H1 (cell line): ENCODE results near the gene SLC6A19.

ENCODE experiments used
- BRCA1 ChIP-seq: IDR thresholded peaks from 2 replicates; pipeline ENCODE4 v1.6.1; 2012; ENCODE audit warnings: low read depth, low read length, improper control_type of control experiment
- CTCF ChIP-seq, 3 experiments: IDR thresholded peaks; 1 replicate in 2 of 3; 2 replicates in 1 of 3; pipeline versions ENCODE4 v1.5.1 to v1.6.1; 2011; ENCODE audit warnings: low read length in 3 of 3, mild to moderate bottlenecking in 3 of 3, inconsistent platforms in 2 of 3, low read depth in 1 of 3, moderate library complexity in 1 of 3; ENCODE audit not compliant: insufficient read depth in 1 of 3; ENCODE audit errors: control extremely low read depth in 1 of 3
- POLR2A ChIP-seq, 2 experiments: IDR thresholded peaks; 1 replicate in 1 of 2; 2 replicates in 1 of 2; pipeline ENCODE4 v1.6.1; 2011; ENCODE audit warnings: low read depth in 2 of 2, low read length in 2 of 2, mild to moderate bottlenecking in 2 of 2; ENCODE audit errors: control extremely low read depth in 1 of 2
- TF ChIP-seq, protein P1 (sequence below): IDR thresholded peaks from 2 replicates; pipeline ENCODE4 v1.6.1; 2012; ENCODE audit warnings: inconsistent platforms

- no peak for TF ChIP-seq CTCF (IDR thresholded peaks at IDR 0.05; ENCODE audit: control extremely low read depth in 1 of 3, insufficient read depth in 1 of 3, low read depth in 1 of 3, low read length in 3 of 3)
- TF ChIP-seq BRCA1 = no peak
- TF ChIP-seq, protein P1, sequence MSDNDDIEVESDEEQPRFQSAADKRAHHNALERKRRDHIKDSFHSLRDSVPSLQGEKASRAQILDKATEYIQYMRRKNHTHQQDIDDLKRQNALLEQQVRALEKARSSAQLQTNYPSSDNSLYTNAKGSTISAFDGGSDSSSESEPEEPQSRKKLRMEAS = no peak
- TF ChIP-seq POLR2A (IDR thresholded peaks at IDR 0.05; ENCODE audit: control extremely low read depth in 1 of 2, low read depth in 2 of 2, low read length in 2 of 2) = no peak
Measured at GRCh38 chr5:1187950-1188334, 13.5 kb upstream of the SLC6A19 start.
